GM18909 (cell line): ENCODE data around the gene NXPE3.
"Not testable (repeated sequence)": the region's sequence is repeated elsewhere in the genome, so short reads cannot be mapped to it uniquely, and the experiment has no call there.

Source experiments
- ATAC-seq: cut with Tn5 transposase; IDR thresholded peaks from one replicate; pipeline ENCODE4 v1.9.1; 2021; ENCODE audit warnings: mild to moderate bottlenecking; ENCODE audit not compliant: unreplicated experiment, poor library complexity

NXPE3 gene

GRCh38 chr3:101779047-101779821 is at the start of gene NXPE3:
Gene NXPE3 (plus strand): TSS chr3:101779211. CDS start chr3:101785597, 6,386 bp downstream.
- ATAC-seq, result peak; percentile 97

- ATAC-seq, result no peak
Observed at GRCh38 chr3:101729586-101729985, 49.4 kb upstream of the NXPE3 start.

- no peak for ATAC-seq
Observed at GRCh38 chr3:101730839-101731238, 48.2 kb upstream of the NXPE3 start.

- ATAC-seq, result no peak
Observed at GRCh38 chr3:101732240-101732641, 46.8 kb upstream of the NXPE3 start.

GRCh38 chr3:101735833-101736232 is 43.2 kb upstream of the NXPE3 start:
- ATAC-seq, result no peak

- ATAC-seq, result not testable (repeated sequence)
Observed at GRCh38 chr3:101741914-101742313, 37.1 kb upstream of the NXPE3 start.

GRCh38 chr3:101744811-101745210 is 34.2 kb upstream of the NXPE3 start:
- ATAC-seq, result no peak

- ATAC-seq, result not testable (repeated sequence)
Observed at GRCh38 chr3:101745934-101746333, 33.1 kb upstream of the NXPE3 start.

- ATAC-seq, result not testable (repeated sequence)
Observed at GRCh38 chr3:101753386-101754113, 25.5 kb upstream of the NXPE3 start.

GRCh38 chr3:101758224-101758623 is 20.8 kb upstream of the NXPE3 start:
- no peak for ATAC-seq

- no peak for ATAC-seq
Observed at GRCh38 chr3:101762041-101762646, 16.9 kb upstream of the NXPE3 start.

- ATAC-seq, result not testable (repeated sequence)
Observed at GRCh38 chr3:101777745-101778281, 1.2 kb upstream of the NXPE3 start.

- ATAC-seq, result no peak
Observed at GRCh38 chr3:101778385-101779046, 495 bp upstream of the NXPE3 start.

GRCh38 chr3:101779822-101780381 is 891 bp downstream of the NXPE3 start:
- ATAC-seq, result no peak

- no peak for ATAC-seq
Observed at GRCh38 chr3:101780661-101781060, 1.6 kb downstream of the NXPE3 start.

- no peak for ATAC-seq
Observed at GRCh38 chr3:101781166-101781565, 2.2 kb downstream of the NXPE3 start.

- no peak for ATAC-seq
Observed at GRCh38 chr3:101784855-101785613, 6.0 kb downstream of the NXPE3 start.

- ATAC-seq, result peak; percentile 99
Observed at GRCh38 chr3:101791778-101792177, 12.8 kb downstream of the NXPE3 start.

- no peak for ATAC-seq
Observed at GRCh38 chr3:101796077-101796680, 17.2 kb downstream of the NXPE3 start.
